Upper lobe of left lung (tissue), 6 donors: ENCODE measurements around the gene ARAP2. TPM values are rescaled to one million over a fixed set of nuclear protein-coding genes. Genes with fewer than 3 reads are reported as not detected.

ENCODE experiments used
- ATAC-seq, 2 donors: fragments of 200-7000 bp; cut with Tn5 transposase; one replicate each; pipeline ENCODE4 v1.9.1; 2022; ENCODE audit warnings: mild to moderate bottlenecking in 2 of 2, moderate library complexity in 2 of 2; ENCODE audit not compliant: low FRiP score in 2 of 2
- DNase-seq, 2 donors: peaks; one replicate each; pipeline ENCODE4 v3.0.0-alpha.2; 2019 to 2020
- H3K27ac ChIP-seq, 4 donors: fragments of 200-600 bp; sonication (generic); one replicate each; pipeline ENCODE4 v1.5.1; 2016 to 2019
- H3K27me3 ChIP-seq, 4 donors: fragments of 200-600 bp; sonication (generic); one replicate each; pipeline ENCODE4 v1.5.1; 2017 to 2019
- H3K36me3 ChIP-seq, 4 donors: fragments of 200-600 bp; sonication (generic); one replicate each; pipeline ENCODE4 v1.5.1; 2016 to 2019
- H3K4me1 ChIP-seq, 4 donors: fragments of 200-600 bp; sonication (generic); one replicate each; pipeline ENCODE4 v1.5.1; 2018 to 2019
- H3K4me3 ChIP-seq, 4 donors: fragments of 200-600 bp; sonication (generic); one replicate each; pipeline ENCODE4 v1.5.1; 2017 to 2019; ENCODE audit warnings: mild to moderate bottlenecking in 2 of 4, moderate library complexity in 1 of 4
- H3K9me3 ChIP-seq, 4 donors: fragments of 200-600 bp; sonication (generic); one replicate each; pipeline ENCODE4 v1.5.1; 2018 to 2019
- CTCF ChIP-seq, 6 experiments: fragments of 450-650 bp in 4 of 6; fragments of 200-600 bp in 2 of 6; sonication (generic) in 2 of 6; IDR thresholded peaks; one replicate each; pipeline ENCODE4 v1.5.1; 2016 to 2019; ENCODE audit warnings: antibody characterized with exemption in 6 of 6
- EP300 ChIP-seq, 4 donors: sonication (generic); formaldehyde crosslinking; IDR thresholded peaks; one replicate each; pipeline ENCODE4 v1.5.1; 2017; ENCODE audit warnings: antibody characterized with exemption in 4 of 4, control low read depth in 2 of 4
- POLR2A ChIP-seq, 4 donors: fragments of 450-650 bp; IDR thresholded peaks; one replicate each; pipeline ENCODE4 v1.5.1; 2016 to 2017; ENCODE audit warnings: antibody characterized with exemption in 4 of 4, mild to moderate bottlenecking in 2 of 4
- POLR2AphosphoS5 ChIP-seq, 2 donors: sonication (generic); formaldehyde crosslinking; IDR thresholded peaks; one replicate each; pipeline ENCODE4 v1.5.1; 2017; ENCODE audit warnings: antibody characterized with exemption in 2 of 2
- WGBS, 2 donors: methylation state at CpG; one replicate each; pipeline ENCODE4 v1.1.5; 2017 to 2018; 5-methylcytosine and 5-hydroxymethylcytosine counted together
- total RNA-seq, 6 donors: library from RNA; depleted of rRNA in 4 of 6; stranded (reverse); fragments of >200 nt in 4 of 6; gene quantifications; one replicate each; pipeline versions ENCODE4 v1.1.0 to v1.2.1, GENCODE V29; 2016 to 2021
- donor health status: DM: no; HTN: no; CAD: no; lungs with moderate emphysema.
- donor health status: DM: no; HTN: yes; CAD: no; lungs with severe emphysema.

The ARAP2 gene
- total RNA-seq, 6 donors from 2014 or later, result 35.6 to 270 (median 95.2) TPM

- Histone ChIP-seq H3K4me1 (peaks cover 0 to 9% (median 0%) of the 10 kb centered on the region in 4 donors), H3K27ac (no peak overlapping the region), H3K27me3 (no peaks in the 10 kb centered on the region), H3K9me3 (no peaks in the 10 kb centered on the region), H3K36me3 (no peaks in the 10 kb centered on the region), H3K4me3 (no peak overlapping the region)
- 59 to 60% methylated on average over 4 of the region's 4 CpGs for WGBS, 2 donors
- TF ChIP-seq EP300 (IDR thresholded peaks at IDR 0.05) (no peak), CTCF (IDR thresholded peaks at IDR 0.05) (no peak)
- ATAC-seq (no peak), DNase-seq (no peak)
Measured at GRCh38 chr4:36214735-36215485, 29.4 kb downstream of the ARAP2 start.

DNA sequence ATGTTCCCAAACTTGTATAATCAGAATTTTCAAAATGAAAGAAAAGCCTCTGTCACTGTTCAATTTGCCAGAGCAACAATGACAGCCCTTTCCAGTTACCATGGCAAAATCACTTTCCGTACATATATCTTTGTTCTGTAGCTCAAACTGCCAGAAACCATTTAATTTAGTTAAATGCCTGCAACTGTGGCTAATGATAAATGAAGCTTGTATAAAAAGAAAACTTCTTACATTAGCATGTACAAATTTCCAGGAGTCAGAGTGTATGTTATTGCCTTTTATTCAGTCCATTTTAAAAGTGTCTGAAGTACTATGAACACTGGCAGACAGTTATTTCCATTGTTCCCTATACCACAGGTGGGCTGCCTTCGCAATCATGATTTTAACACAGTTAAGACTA, 30.3 kb downstream of the ARAP2 start:
- no peak overlapping the region for H3K27ac ChIP-seq
- no peaks in the 10 kb centered on the region for H3K36me3 ChIP-seq
- no peaks in the 10 kb centered on the region for H3K9me3 ChIP-seq
- 89 to 91% methylated on average over 2 of the region's 2 CpGs for WGBS, 2 donors
- ATAC-seq (no peak), DNase-seq (no peak)
- H3K4me1 ChIP-seq, result peaks cover 0 to 9% (median 0%) of the 10 kb centered on the region in 4 donors
- no peak overlapping the region for H3K4me3 ChIP-seq
- H3K27me3 ChIP-seq, result no peaks in the 10 kb centered on the region
- TF ChIP-seq CTCF (IDR thresholded peaks at IDR 0.05) (no peak), POLR2A (IDR thresholded peaks at IDR 0.05) (no peak), POLR2AphosphoS5 (IDR thresholded peaks at IDR 0.05) (no peak), EP300 (IDR thresholded peaks at IDR 0.05) (no peak)

DNA sequence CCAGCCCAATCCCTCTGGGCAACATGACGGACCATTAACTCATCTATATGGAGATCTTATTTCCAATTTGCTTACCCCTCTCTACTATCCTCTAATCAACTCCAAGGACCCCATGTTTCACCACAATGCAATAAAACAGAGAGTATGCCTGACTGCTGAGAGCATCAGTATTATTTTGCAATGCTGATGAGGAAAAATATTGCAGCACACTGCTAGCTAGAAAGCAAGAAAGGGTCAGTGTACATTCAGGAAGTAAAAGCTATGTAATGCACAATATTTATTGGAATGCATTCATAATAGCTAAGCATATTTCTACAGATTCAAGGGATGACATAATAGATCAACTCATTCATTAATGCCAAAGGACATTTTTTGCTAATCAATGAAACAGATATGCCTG, 33.2 kb downstream of the ARAP2 start:
- no peak for TF ChIP-seq EP300 (IDR thresholded peaks at IDR 0.05)
- no peak for TF ChIP-seq POLR2AphosphoS5 (IDR thresholded peaks at IDR 0.05)
- Histone ChIP-seq H3K4me1 (peaks cover 0 to 6% (median 1%) of the 10 kb centered on the region in 4 donors), H3K9me3 (no peaks in the 10 kb centered on the region), H3K4me3 (no peak overlapping the region), H3K27ac (no peak overlapping the region), H3K36me3 (no peaks in the 10 kb centered on the region), H3K27me3 (no peaks in the 10 kb centered on the region)
- no peak for ATAC-seq
- 85 to 93% methylated on average over 1 of the region's 1 CpG for WGBS, 2 donors
- no peak for DNase-seq

DNA sequence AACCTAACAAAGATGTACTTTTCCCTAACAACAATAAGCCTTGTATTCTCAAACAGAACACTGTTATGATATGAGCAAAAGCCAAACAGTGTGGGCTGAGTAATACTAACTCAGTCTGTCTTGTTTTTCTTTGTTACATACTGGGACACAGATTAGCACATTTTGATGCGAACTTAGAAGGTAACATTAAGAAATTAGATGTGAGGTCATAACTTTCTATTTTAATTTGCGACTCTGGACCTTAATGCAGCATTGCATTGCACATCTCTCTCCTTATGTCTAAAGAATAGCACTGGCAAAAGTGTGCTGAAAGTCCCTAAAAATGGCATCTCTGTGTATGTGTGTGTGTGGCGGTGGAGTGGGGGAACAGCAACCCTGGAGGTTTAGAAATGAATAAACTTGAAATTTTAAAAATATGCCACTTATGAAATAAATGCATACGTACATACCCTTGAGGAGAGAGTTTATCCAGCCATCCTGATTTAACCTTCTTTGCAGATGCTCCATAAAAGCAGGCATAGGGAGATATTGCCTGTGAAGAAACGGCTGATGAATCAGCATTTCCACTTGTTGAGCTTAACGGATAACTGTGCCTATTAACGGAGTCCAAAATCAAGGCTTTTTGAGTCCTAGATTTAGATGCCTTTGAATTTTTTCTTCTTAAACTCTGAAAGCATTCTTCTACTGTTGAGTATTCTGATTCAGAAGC, 34.2 kb downstream of the ARAP2 start:
- DNase-seq (no peak), ATAC-seq (no peak)
- H3K36me3 ChIP-seq, result no peaks in the 10 kb centered on the region
- H3K4me3 ChIP-seq, result no peak overlapping the region
- H3K4me1 ChIP-seq, result peaks cover 0 to 6% (median 1%) of the 10 kb centered on the region in 4 donors
- H3K27me3 ChIP-seq, result no peaks in the 10 kb centered on the region
- WGBS, 2 donors, result 74 to 75% methylated on average over 7 of the region's 7 CpGs
- no peaks in the 10 kb centered on the region for H3K9me3 ChIP-seq
- TF ChIP-seq EP300 (IDR thresholded peaks at IDR 0.05) (no peak), POLR2AphosphoS5 (IDR thresholded peaks at IDR 0.05) (no peak), CTCF (IDR thresholded peaks at IDR 0.05) (no peak), POLR2A (IDR thresholded peaks at IDR 0.05) (no peak)
- H3K27ac ChIP-seq, result no peak overlapping the region

- no peaks in the 10 kb centered on the region for H3K36me3 ChIP-seq
Measured at GRCh38 chr4:36208893-36209473, 35.3 kb downstream of the ARAP2 start.

More at GRCh38 chr4:36208893-36209473, 35.3 kb downstream of the ARAP2 start:
- no peaks in the 10 kb centered on the region for H3K27me3 ChIP-seq
- DNase-seq, result no peak
- H3K27ac ChIP-seq, result no peak overlapping the region
- TF ChIP-seq EP300 (IDR thresholded peaks at IDR 0.05) (no peak), POLR2A (IDR thresholded peaks at IDR 0.05) (no peak), POLR2AphosphoS5 (IDR thresholded peaks at IDR 0.05) (no peak), CTCF (IDR thresholded peaks at IDR 0.05) (no peak)
- H3K4me1 ChIP-seq, result peaks cover 0 to 6% (median 1%) of the 10 kb centered on the region in 4 donors
- H3K9me3 ChIP-seq, result no peaks in the 10 kb centered on the region
- no peak overlapping the region for H3K4me3 ChIP-seq
- WGBS, 2 donors, result 84 to 86% methylated on average over 4 of the region's 4 CpGs
- ATAC-seq, result no peak
